ENCODE data around the gene RALA. TPM values are rescaled to one million over a fixed set of nuclear protein-coding genes. Genes with fewer than 3 reads are reported as not detected.

RALA gene
- total RNA-seq, 1 experiment from 2014 or later, result 21.5 TPM

- in situ Hi-C loops (cut with HindIII; ENCODE audit: low pct_unique_long_range_greater_than_20kb, low sequenced_read_pairs), result no loop called here
- DNase-seq (ENCODE audit: low read depth), result no peak
Observed at GRCh38 chr7:39633563-39634477, 10.4 kb downstream of the RALA start.

GRCh38 chr7:39634478-39634805 lies 11.1 kb downstream of the RALA start:
- DNase-seq (ENCODE audit: low read depth), result no peak
- in situ Hi-C loops (cut with HindIII; ENCODE audit: low pct_unique_long_range_greater_than_20kb, low sequenced_read_pairs), result no loop called here

GRCh38 chr7:39637400-39637799 lies 14.0 kb downstream of the RALA start:
- DNase-seq (ENCODE audit: low read depth), result no peak
- in situ Hi-C loops (cut with HindIII; ENCODE audit: low pct_unique_long_range_greater_than_20kb, low sequenced_read_pairs), result no loop called here

- in situ Hi-C loops (cut with HindIII; ENCODE audit: low pct_unique_long_range_greater_than_20kb, low sequenced_read_pairs), result no loop called here
- no peak for DNase-seq (ENCODE audit: low read depth)
Observed at GRCh38 chr7:39637963-39638485, 14.7 kb downstream of the RALA start.

GRCh38 chr7:39642896-39643295 lies 19.5 kb downstream of the RALA start:
- DNase-seq (ENCODE audit: low read depth), result no peak
- in situ Hi-C loops (cut with HindIII; ENCODE audit: low pct_unique_long_range_greater_than_20kb, low sequenced_read_pairs), result no loop called here

GRCh38 chr7:39644170-39644569 lies 20.8 kb downstream of the RALA start:
- in situ Hi-C loops (cut with HindIII; ENCODE audit: low pct_unique_long_range_greater_than_20kb, low sequenced_read_pairs), result no loop called here
- no peak for DNase-seq (ENCODE audit: low read depth)

GRCh38 chr7:39645482-39646407 lies 22.4 kb downstream of the RALA start:
- in situ Hi-C loops (cut with HindIII; ENCODE audit: low pct_unique_long_range_greater_than_20kb, low sequenced_read_pairs), result no loop called here
- DNase-seq (ENCODE audit: low read depth), result no peak

- no peak for DNase-seq (ENCODE audit: low read depth)
- in situ Hi-C loops (cut with HindIII; ENCODE audit: low pct_unique_long_range_greater_than_20kb, low sequenced_read_pairs), result no loop called here
Observed at GRCh38 chr7:39647816-39648215, 24.4 kb downstream of the RALA start.

GRCh38 chr7:39650676-39651075 lies 27.3 kb downstream of the RALA start:
- DNase-seq (ENCODE audit: low read depth), result no peak
- in situ Hi-C loops (cut with HindIII; ENCODE audit: low pct_unique_long_range_greater_than_20kb, low sequenced_read_pairs), result no loop called here

- in situ Hi-C loops (cut with HindIII; ENCODE audit: low pct_unique_long_range_greater_than_20kb, low sequenced_read_pairs), result no loop called here
- DNase-seq (ENCODE audit: low read depth), result no peak
Observed at GRCh38 chr7:39651265-39651664, 27.9 kb downstream of the RALA start.

GRCh38 chr7:39656415-39656814 lies 33.0 kb downstream of the RALA start:
- no peak for DNase-seq (ENCODE audit: low read depth)
- in situ Hi-C loops (cut with HindIII; ENCODE audit: low pct_unique_long_range_greater_than_20kb, low sequenced_read_pairs), result no loop called here

- DNase-seq (ENCODE audit: low read depth), result no peak
- in situ Hi-C loops (cut with HindIII; ENCODE audit: low pct_unique_long_range_greater_than_20kb, low sequenced_read_pairs), result no loop called here
Observed at GRCh38 chr7:39659356-39660013, 36.1 kb downstream of the RALA start.

- in situ Hi-C loops (cut with HindIII; ENCODE audit: low pct_unique_long_range_greater_than_20kb, low sequenced_read_pairs), result no loop called here
- DNase-seq (ENCODE audit: low read depth), result no peak
Observed at GRCh38 chr7:39661960-39662359, 38.6 kb downstream of the RALA start.

- no peak for DNase-seq (ENCODE audit: low read depth)
- in situ Hi-C loops (cut with HindIII; ENCODE audit: low pct_unique_long_range_greater_than_20kb, low sequenced_read_pairs), result no loop called here
Observed at GRCh38 chr7:39663263-39663662, 39.9 kb downstream of the RALA start.

- in situ Hi-C loops (cut with HindIII; ENCODE audit: low pct_unique_long_range_greater_than_20kb, low sequenced_read_pairs), result no loop called here
- DNase-seq (ENCODE audit: low read depth), result no peak
Observed at GRCh38 chr7:39664057-39664456, 40.7 kb downstream of the RALA start.

- DNase-seq (ENCODE audit: low read depth), result no peak
- in situ Hi-C loops (cut with HindIII; ENCODE audit: low pct_unique_long_range_greater_than_20kb, low sequenced_read_pairs), result no loop called here
Observed at GRCh38 chr7:39664585-39664984, 41.2 kb downstream of the RALA start.

GRCh38 chr7:39666562-39666961 lies 43.2 kb downstream of the RALA start:
- in situ Hi-C loops (cut with HindIII; ENCODE audit: low pct_unique_long_range_greater_than_20kb, low sequenced_read_pairs), result no loop called here
- DNase-seq (ENCODE audit: low read depth), result no peak

GRCh38 chr7:39667341-39667923 lies 44.1 kb downstream of the RALA start:
- in situ Hi-C loops (cut with HindIII; ENCODE audit: low pct_unique_long_range_greater_than_20kb, low sequenced_read_pairs), result no loop called here
- DNase-seq (ENCODE audit: low read depth), result no peak

Measured in Caki2 (cell line).